ENCODE measurements around the gene PTPRN2.
"Not testable (repeated sequence)": the region's sequence is repeated elsewhere in the genome, so short reads cannot be mapped to it uniquely, and the experiment has no call there.

The PTPRN2 gene

GRCh38 chr7:158411232-158411950, 176.2 kb downstream of the PTPRN2 start:
- DNase-seq: no peak

GRCh38 chr7:158410720-158411119, 176.9 kb downstream of the PTPRN2 start:
- no peak for DNase-seq

- no peak for DNase-seq
Measured at GRCh38 chr7:158409816-158410330, 177.8 kb downstream of the PTPRN2 start.

GRCh38 chr7:158409120-158409519, 178.5 kb downstream of the PTPRN2 start:
- no peak for DNase-seq

- no peak for DNase-seq
Measured at GRCh38 chr7:158408318-158408920, 179.2 kb downstream of the PTPRN2 start.

GRCh38 chr7:158407581-158408317, 179.9 kb downstream of the PTPRN2 start:
- peak; percentile 13 for DNase-seq

- no peak for DNase-seq
Measured at GRCh38 chr7:158406801-158407200, 180.8 kb downstream of the PTPRN2 start.

GRCh38 chr7:158406364-158406763, 181.3 kb downstream of the PTPRN2 start:
- DNase-seq: no peak

GRCh38 chr7:158405771-158406170, 181.9 kb downstream of the PTPRN2 start:
- DNase-seq: not testable (repeated sequence)

GRCh38 chr7:158405324-158405723, 182.3 kb downstream of the PTPRN2 start:
- no peak for DNase-seq

- no peak for DNase-seq
Measured at GRCh38 chr7:158404031-158404761, 183.4 kb downstream of the PTPRN2 start.

GRCh38 chr7:158403013-158403821, 184.4 kb downstream of the PTPRN2 start:
- DNase-seq: no peak

GRCh38 chr7:158402471-158402870, 185.2 kb downstream of the PTPRN2 start:
- no peak for DNase-seq

- no peak for DNase-seq
Measured at GRCh38 chr7:158401826-158402225, 185.8 kb downstream of the PTPRN2 start.

- DNase-seq: no peak
Measured at GRCh38 chr7:158401295-158401694, 186.3 kb downstream of the PTPRN2 start.

- DNase-seq: no peak
Measured at GRCh38 chr7:158400601-158401225, 186.9 kb downstream of the PTPRN2 start.

- no peak for DNase-seq
Measured at GRCh38 chr7:158399762-158400161, 187.9 kb downstream of the PTPRN2 start.

- no peak for DNase-seq
Measured at GRCh38 chr7:158398750-158399149, 188.9 kb downstream of the PTPRN2 start.

GRCh38 chr7:158397885-158398284, 189.7 kb downstream of the PTPRN2 start:
- no peak for DNase-seq

- DNase-seq: no peak
Measured at GRCh38 chr7:158396982-158397862, 190.4 kb downstream of the PTPRN2 start.

Measured in activated CD4-positive, alpha-beta T cell treated with anti-CD3 and anti-CD28 coated beads, Interleukin-2, Interleukin-6, amounts not matched to agents 100 ng/mL and 50 ng/mL, durations not matched to agents 16 hours and 8 hours (primary cell).